HG03103 (cell line): ENCODE results near the gene USP26.
"Not testable (repeated sequence)": the region's sequence is repeated elsewhere in the genome, so short reads cannot be mapped to it uniquely, and the experiment has no call there.

Experiments used
- ATAC-seq: cut with Tn5 transposase; IDR thresholded peaks from one replicate; pipeline ENCODE4 v1.9.1; 2021; ENCODE audit warnings: low read depth; ENCODE audit not compliant: unreplicated experiment

The USP26 gene

GRCh38 chrX:133044145-133044786 is 52.6 kb downstream of the USP26 start:
- ATAC-seq: not testable (repeated sequence)

GRCh38 chrX:133042260-133042659 is 54.6 kb downstream of the USP26 start:
- no peak for ATAC-seq

GRCh38 chrX:133033010-133033409 is 63.9 kb downstream of the USP26 start:
- ATAC-seq: no peak

- no peak for ATAC-seq
Observed at GRCh38 chrX:133018229-133018628, 78.7 kb downstream of the USP26 start.

GRCh38 chrX:133007458-133007857 is 89.5 kb downstream of the USP26 start:
- ATAC-seq: no peak

GRCh38 chrX:133005616-133006015 is 91.3 kb downstream of the USP26 start:
- ATAC-seq: no peak

- no peak for ATAC-seq
Observed at GRCh38 chrX:133005042-133005441, 91.9 kb downstream of the USP26 start.

GRCh38 chrX:132999209-132999608 is 97.7 kb downstream of the USP26 start:
- no peak for ATAC-seq

GRCh38 chrX:132990835-132991234 is 106.1 kb downstream of the USP26 start:
- no peak for ATAC-seq

- ATAC-seq: no peak
Observed at GRCh38 chrX:132986556-132986955, 110.4 kb downstream of the USP26 start.

- no peak for ATAC-seq
Observed at GRCh38 chrX:132984058-132984650, 112.8 kb downstream of the USP26 start.

GRCh38 chrX:132983496-132983895 is 113.4 kb downstream of the USP26 start:
- no peak for ATAC-seq

- ATAC-seq: not testable (repeated sequence)
Observed at GRCh38 chrX:132980035-132980434, 116.9 kb downstream of the USP26 start.
